Astrocyte (in vitro differentiated cells and primary cell): ENCODE data around the gene CNTNAP2. TPM values are rescaled to one million over a fixed set of nuclear protein-coding genes. Genes with fewer than 3 reads are reported as not detected.

ENCODE experiments used
- DNase-seq: peaks from one replicate; pipeline ENCODE4 v3.0.0-alpha.2; 2010; ENCODE audit warnings: low read depth
- FAIRE-seq: peaks from 2 replicates; lab custom pipeline; 2011; peaks lifted over from hg19 to GRCh38; lab: Jason Lieb, UNC
- H2AFZ ChIP-seq: 2 replicates; pipeline ENCODE4 v1.6.0; 2012; ENCODE audit warnings: low read depth, low read length, inconsistent platforms
- H3K27ac ChIP-seq: 2 replicates; pipeline ENCODE4 v1.5.1; 2011; ENCODE audit warnings: low read depth, low read length, inconsistent platforms
- H3K27me3 ChIP-seq: 2 replicates; pipeline ENCODE4 v1.6.0; 2011; ENCODE audit warnings: low read length, inconsistent platforms; ENCODE audit not compliant: insufficient read depth
- H3K36me3 ChIP-seq: 2 replicates; pipeline ENCODE4 v1.5.1; 2011; ENCODE audit warnings: low read length, inconsistent platforms; ENCODE audit not compliant: insufficient read depth
- H3K4me1 ChIP-seq: 2 replicates; pipeline ENCODE4 v1.5.1; 2011; ENCODE audit warnings: low read length, inconsistent platforms; ENCODE audit not compliant: insufficient read depth
- H3K4me2 ChIP-seq: 2 replicates; pipeline ENCODE4 v1.6.0; 2012; ENCODE audit warnings: low read length, inconsistent platforms
- H3K4me3 ChIP-seq: 2 replicates; pipeline ENCODE4 v1.5.1; 2011; ENCODE audit warnings: low read depth, mild to moderate bottlenecking, low read length, inconsistent platforms; ENCODE audit not compliant: insufficient read depth
- H3K79me2 ChIP-seq: 2 replicates; pipeline ENCODE4 v1.6.0; 2012; ENCODE audit warnings: mild to moderate bottlenecking, low read length, inconsistent platforms; ENCODE audit not compliant: insufficient read depth
- H3K9ac ChIP-seq: 2 replicates; pipeline ENCODE4 v1.6.0; 2012; ENCODE audit warnings: mild to moderate bottlenecking, low read length, inconsistent platforms
- H3K9me3 ChIP-seq: 2 replicates; pipeline ENCODE4 v1.5.1; 2012; ENCODE audit warnings: low read depth, mild to moderate bottlenecking, low read length, inconsistent platforms; ENCODE audit not compliant: insufficient read depth
- H4K20me1 ChIP-seq: 2 replicates; pipeline ENCODE4 v1.6.0; 2012; ENCODE audit warnings: low read length, inconsistent platforms; ENCODE audit not compliant: insufficient read depth
- H3K27ac Mint-ChIP-seq: one replicate; pipeline ENCODE4 v1.8.0; 2021; ENCODE audit warnings: mild to moderate bottlenecking, mixed read lengths; ENCODE audit not compliant: unreplicated experiment
- H3K27me3 Mint-ChIP-seq: one replicate; pipeline ENCODE4 v1.8.0; 2021; ENCODE audit warnings: low read depth, mixed read lengths; ENCODE audit not compliant: unreplicated experiment
- H3K36me3 Mint-ChIP-seq: one replicate; pipeline ENCODE4 v1.8.0; 2021; ENCODE audit warnings: low read depth, mixed read lengths; ENCODE audit not compliant: unreplicated experiment
- H3K4me1 Mint-ChIP-seq: one replicate; pipeline ENCODE4 v1.8.0; 2021; ENCODE audit warnings: low read depth, mixed read lengths; ENCODE audit not compliant: unreplicated experiment
- H3K4me3 Mint-ChIP-seq: one replicate; pipeline ENCODE4 v1.8.0; 2021; ENCODE audit warnings: mild to moderate bottlenecking, moderate library complexity, mixed read lengths; ENCODE audit not compliant: unreplicated experiment
- H3K9me3 Mint-ChIP-seq: one replicate; pipeline ENCODE4 v1.8.0; 2021; ENCODE audit warnings: mild to moderate bottlenecking, mixed read lengths; ENCODE audit not compliant: unreplicated experiment
- CTCF ChIP-seq: IDR thresholded peaks from 2 replicates; pipeline ENCODE4 v1.5.1; 2011; ENCODE audit warnings: low read depth, mild to moderate bottlenecking, inconsistent platforms, low read length, moderate library complexity; ENCODE audit not compliant: insufficient read depth
- EZH2 ChIP-seq: IDR thresholded peaks from 2 replicates; pipeline ENCODE4 v1.6.1; 2012; ENCODE audit warnings: mild to moderate bottlenecking, low read length, inconsistent platforms; ENCODE audit not compliant: insufficient read depth
- total RNA-seq: library from RNA; stranded (reverse); gene quantifications from 2 replicates; pipeline ENCODE4 v1.2.1, GENCODE V29; 2021

Gene CNTNAP2
- total RNA-seq, 1 donor from 2014 or later, result 20.0 TPM

- H3K9me3 ChIP-seq, result no peaks in the 10 kb centered on the region
- H4K20me1 ChIP-seq, result no peaks in the 10 kb centered on the region
- Mint-ChIP-seq H3K4me3 (no peak overlapping the region), H3K36me3 (no peaks in the 10 kb centered on the region), H3K4me1 (peaks cover 11% of the 10 kb centered on the region), H3K27me3 (no peaks in the 10 kb centered on the region), H3K27ac (no peak overlapping the region), H3K9me3 (peaks cover 7% of the 10 kb centered on the region)
- TF ChIP-seq CTCF (no peak), EZH2 (no peak)
- H2AFZ ChIP-seq, result no peak overlapping the region
- H3K27me3 ChIP-seq, result no peaks in the 10 kb centered on the region
- FAIRE-seq (no peak), DNase-seq (no peak)
- no peaks in the 10 kb centered on the region for H3K79me2 ChIP-seq
- H3K4me1 ChIP-seq, result no peaks in the 10 kb centered on the region
- no peak overlapping the region for H3K9ac ChIP-seq
- H3K4me3 ChIP-seq, result no peak overlapping the region
- no peak overlapping the region for H3K4me2 ChIP-seq
- no peaks in the 10 kb centered on the region for H3K36me3 ChIP-seq
- no peak overlapping the region for H3K27ac ChIP-seq
Observed at GRCh38 chr7:148318102-148318811, 2201.7 kb downstream of the CNTNAP2 start.

- Histone ChIP-seq H3K4me2 (no peak overlapping the region), H3K27me3 (no peaks in the 10 kb centered on the region), H2AFZ (no peak overlapping the region), H3K4me1 (no peaks in the 10 kb centered on the region), H4K20me1 (no peaks in the 10 kb centered on the region), H3K36me3 (no peaks in the 10 kb centered on the region), H3K4me3 (no peak overlapping the region), H3K9me3 (no peaks in the 10 kb centered on the region), H3K27ac (no peak overlapping the region), H3K79me2 (no peaks in the 10 kb centered on the region), H3K9ac (no peak overlapping the region)
- Mint-ChIP-seq H3K36me3 (no peaks in the 10 kb centered on the region), H3K4me1 (peaks cover 15% of the 10 kb centered on the region), H3K27ac (no peak overlapping the region), H3K9me3 (peaks cover 6% of the 10 kb centered on the region), H3K27me3 (no peaks in the 10 kb centered on the region), H3K4me3 (no peak overlapping the region)
- FAIRE-seq (no peak), DNase-seq (no peak)
- no peak for TF ChIP-seq CTCF
- TF ChIP-seq EZH2, result no peak
Observed at GRCh38 chr7:148318838-148319237, 2202.2 kb downstream of the CNTNAP2 start.

- no peaks in the 10 kb centered on the region for H4K20me1 ChIP-seq
- H3K9ac ChIP-seq, result no peak overlapping the region
- no peak overlapping the region for H3K4me3 ChIP-seq
- H3K9me3 ChIP-seq, result no peaks in the 10 kb centered on the region
- Mint-ChIP-seq H3K27ac (no peak overlapping the region), H3K4me3 (no peak overlapping the region), H3K4me1 (peaks cover 15% of the 10 kb centered on the region), H3K27me3 (no peaks in the 10 kb centered on the region), H3K36me3 (no peaks in the 10 kb centered on the region), H3K9me3 (peaks cover under 1% of the 10 kb centered on the region)
- no peaks in the 10 kb centered on the region for H3K79me2 ChIP-seq
- no peaks in the 10 kb centered on the region for H3K36me3 ChIP-seq
- no peaks in the 10 kb centered on the region for H3K4me1 ChIP-seq
- no peaks in the 10 kb centered on the region for H3K27me3 ChIP-seq
- no peak overlapping the region for H3K4me2 ChIP-seq
- FAIRE-seq (no peak), DNase-seq (no peak)
- H3K27ac ChIP-seq, result no peak overlapping the region
- TF ChIP-seq CTCF (no peak), EZH2 (no peak)
- no peak overlapping the region for H2AFZ ChIP-seq
Observed at GRCh38 chr7:148319316-148319808, 2202.8 kb downstream of the CNTNAP2 start.
